GM12864 (cell line): ENCODE data around the gene PNPLA7.

Source experiments
- DNase-seq: peaks from one replicate; pipeline ENCODE4 v3.0.0-alpha.2; 2011; ENCODE audit warnings: low read depth
- H3K4me3 ChIP-seq: 2 replicates; pipeline ENCODE4 v1.5.1; 2011; ENCODE audit warnings: mild to moderate bottlenecking, low read depth, low read length, control low read depth
- CTCF ChIP-seq: IDR thresholded peaks from 2 replicates; pipeline ENCODE4 v1.5.1; 2011; ENCODE audit warnings: low read depth, mild to moderate bottlenecking, moderate library complexity, low read length, control low read depth, inconsistent platforms; ENCODE audit errors: missing control alignments

Gene PNPLA7

GRCh38 chr9:137500666-137501397 is 49.4 kb downstream of the PNPLA7 start:
- no peak for DNase-seq
- H3K4me3 ChIP-seq, result no peak overlapping the region
- TF ChIP-seq CTCF, result no peak

- DNase-seq, result no peak
- TF ChIP-seq CTCF, result no peak
- no peak overlapping the region for H3K4me3 ChIP-seq
These were observed 50.1 kb downstream of the PNPLA7 start for GRCh38 chr9:137499858-137500661.

GRCh38 chr9:137499416-137499815 is 50.8 kb downstream of the PNPLA7 start:
- H3K4me3 ChIP-seq, result no peak overlapping the region
- no peak for TF ChIP-seq CTCF
- no peak for DNase-seq

- DNase-seq, result no peak
- no peak for TF ChIP-seq CTCF
- H3K4me3 ChIP-seq, result no peak overlapping the region
These were observed 51.5 kb downstream of the PNPLA7 start for GRCh38 chr9:137498720-137499150.

GRCh38 chr9:137497921-137498719 is 52.1 kb downstream of the PNPLA7 start:
- no peak for DNase-seq
- TF ChIP-seq CTCF, result no peak

GRCh38 chr9:137496601-137497375 is 53.4 kb downstream of the PNPLA7 start:
- no peak for DNase-seq
- TF ChIP-seq CTCF, result no peak
- no peak overlapping the region for H3K4me3 ChIP-seq

More at GRCh38 chr9:137497921-137498719, 52.1 kb downstream of the PNPLA7 start:
- no peak overlapping the region for H3K4me3 ChIP-seq
